H1 (cell line): ENCODE data around the gene C19orf44. TPM values are rescaled to one million over a fixed set of nuclear protein-coding genes. Genes with fewer than 3 reads are reported as not detected.

Source experiments
- CTCF ChIA-PET: fragments of 300-600 bp; sonication (Branson Sonifier 250); formaldehyde crosslinking; loops from one replicate; lab custom pipeline; 2021; ENCODE audit not compliant: partially characterized antibody; lab: Charles Lee
- POLR2A ChIA-PET: fragments of 300-600 bp; sonication (Branson Sonifier 250); formaldehyde crosslinking; loops from one replicate; lab custom pipeline; 2021; ENCODE audit warnings: inconsistent platforms; ENCODE audit not compliant: partially characterized antibody; lab: Charles Lee
- DNase-seq, 2 experiments: peaks; one replicate each; pipeline versions ENCODE4 v3.0.0 to v3.0.0-alpha.2; 2010 to 2022; ENCODE audit warnings: low spot score in 2 of 2, low read depth in 1 of 2, mixed read lengths in 1 of 2
- FAIRE-seq: peaks from 2 replicates; lab custom pipeline; 2011; peaks lifted over from hg19 to GRCh38; lab: Jason Lieb, UNC
- H2AFZ ChIP-seq: 2 replicates; pipeline ENCODE4 v1.8.1; 2012; ENCODE audit warnings: low read length, inconsistent platforms
- H2AK5ac ChIP-seq: 2 replicates; pipeline ENCODE4 v1.6.1; 2013; ENCODE audit warnings: low read depth, low read length
- H2BK120ac ChIP-seq: replicated peaks from 2 replicates; pipeline ENCODE3; 2013; ENCODE audit warnings: low read depth, low read length, inconsistent platforms
- H2BK12ac ChIP-seq: 2 replicates; pipeline ENCODE4 v1.6.1; 2013; ENCODE audit warnings: low read depth, low read length
- H2BK15ac ChIP-seq: 2 replicates; pipeline ENCODE4 v1.6.1; 2013; ENCODE audit warnings: low read length
- H2BK20ac ChIP-seq: 2 replicates; pipeline ENCODE4 v1.6.1; 2013; ENCODE audit warnings: low read length
- H2BK5ac ChIP-seq: 2 replicates; pipeline ENCODE4 v1.6.1; 2013; ENCODE audit warnings: low read depth, low read length
- H3K14ac ChIP-seq: 2 replicates; pipeline ENCODE4 v1.6.1; 2013; ENCODE audit warnings: inconsistent platforms; ENCODE audit not compliant: insufficient read length
- H3K18ac ChIP-seq: 2 replicates; pipeline ENCODE4 v1.6.1; 2013; ENCODE audit warnings: low read length; ENCODE audit errors: extremely low read depth
- H3K23ac ChIP-seq: 2 replicates; pipeline ENCODE4 v1.6.1; 2013; ENCODE audit warnings: inconsistent platforms; ENCODE audit not compliant: insufficient read length
- H3K23me2 ChIP-seq: 2 replicates; pipeline ENCODE4 v1.6.1; 2013; ENCODE audit warnings: low read depth, low read length
- H3K27ac ChIP-seq: 2 replicates; pipeline ENCODE4 v1.6.1; 2011; ENCODE audit warnings: low read depth, low read length, inconsistent platforms
- H3K27me3 ChIP-seq, 4 experiments: replicated peaks in 1 of 4; 1 replicate in 1 of 4; 2 replicates in 3 of 4; pipeline versions ENCODE4 v1.6.1 to v1.8.1; 2011 to 2013; ENCODE audit warnings: low read length in 3 of 4, mild to moderate bottlenecking in 3 of 4, inconsistent platforms in 2 of 4, mixed read lengths in 2 of 4, moderate library complexity in 1 of 4; ENCODE audit not compliant: control insufficient read depth in 3 of 4, insufficient read depth in 3 of 4; ENCODE audit errors: extremely low read depth in 1 of 4
- H3K36me3 ChIP-seq, 4 experiments: 2 replicates each; pipeline versions ENCODE4 v1.6.1 to v1.8.1; 2011 to 2013; ENCODE audit warnings: mild to moderate bottlenecking in 4 of 4, low read length in 3 of 4, moderate library complexity in 2 of 4, control low read depth in 1 of 4, inconsistent platforms in 1 of 4; ENCODE audit not compliant: insufficient read depth in 4 of 4, control insufficient read depth in 2 of 4
- H3K4ac ChIP-seq: replicated peaks from 2 replicates; pipeline ENCODE3; 2013; ENCODE audit warnings: low read length, low read depth, mixed read lengths, inconsistent platforms; ENCODE audit not compliant: insufficient read length
- H3K4me1 ChIP-seq, 4 experiments: replicated peaks in 1 of 4; 1 replicate in 1 of 4; 2 replicates in 3 of 4; pipeline versions ENCODE4 v1.6.1 to v1.8.1; 2011 to 2013; ENCODE audit warnings: low read length in 3 of 4, inconsistent platforms in 2 of 4, mixed read lengths in 1 of 4; ENCODE audit not compliant: insufficient read depth in 4 of 4, control insufficient read depth in 3 of 4
- H3K4me2 ChIP-seq, 2 experiments: 2 replicates each; pipeline versions ENCODE4 v1.6.1 to v1.8.1; 2011 to 2013; ENCODE audit warnings: low read depth in 2 of 2, low read length in 2 of 2, control low read depth in 1 of 2, inconsistent platforms in 1 of 2, mild to moderate bottlenecking in 1 of 2; ENCODE audit not compliant: insufficient read depth in 1 of 2
- H3K4me3 ChIP-seq, 4 experiments: fragments of 200-600, 300-600 bp in 1 of 4; sonication (generic), shearing (Covaris generic), sonication (Bioruptor Twin) in 1 of 4; 2 replicates each; pipeline versions ENCODE4 v1.5.1 to v1.8.1; 2011 to 2016; ENCODE audit warnings: low read length in 4 of 4, low read depth in 3 of 4, control low read depth in 2 of 4, inconsistent platforms in 2 of 4, mild to moderate bottlenecking in 2 of 4, mixed read lengths in 1 of 4, moderate library complexity in 1 of 4; ENCODE audit not compliant: insufficient read depth in 2 of 4; ENCODE audit errors: extremely low read depth in 1 of 4
- H3K56ac ChIP-seq: replicated peaks from 2 replicates; pipeline ENCODE3; 2013; ENCODE audit warnings: low read depth, mild to moderate bottlenecking, mixed read lengths, low read length, inconsistent platforms; ENCODE audit not compliant: insufficient read length
- H3K79me1 ChIP-seq: 2 replicates; pipeline ENCODE4 v1.6.1; 2013; ENCODE audit warnings: low read depth, low read length, control low read depth
- H3K79me2 ChIP-seq, 2 experiments: 2 replicates each; pipeline versions ENCODE4 v1.6.1 to v1.8.1; 2012 to 2013; ENCODE audit warnings: low read length in 2 of 2, mild to moderate bottlenecking in 2 of 2, inconsistent platforms in 1 of 2; ENCODE audit not compliant: insufficient read depth in 2 of 2, control insufficient read depth in 1 of 2
- H3K9ac ChIP-seq, 4 experiments: replicated peaks in 1 of 4; 1 replicate in 1 of 4; 2 replicates in 3 of 4; pipeline versions ENCODE4 v1.6.1 to v1.8.1; 2011 to 2013; ENCODE audit warnings: low read depth in 3 of 4, low read length in 3 of 4, control low read depth in 2 of 4, mild to moderate bottlenecking in 2 of 4, moderate library complexity in 2 of 4, inconsistent platforms in 1 of 4; ENCODE audit errors: extremely low read depth in 1 of 4
- H3K9me3 ChIP-seq, 2 experiments: 2 replicates each; pipeline versions ENCODE4 v1.6.1 to v1.8.1; 2012 to 2013; ENCODE audit warnings: mild to moderate bottlenecking in 2 of 2, moderate library complexity in 2 of 2, control low read depth in 1 of 2, inconsistent platforms in 1 of 2, low read depth in 1 of 2, low read length in 1 of 2, mixed read lengths in 1 of 2; ENCODE audit not compliant: insufficient read depth in 2 of 2
- H4K20me1 ChIP-seq, 2 experiments: replicated peaks in 1 of 2; 2 replicates each; pipeline versions ENCODE3 to v1.8.1; 2011 to 2013; ENCODE audit warnings: inconsistent platforms in 2 of 2, low read length in 2 of 2, mild to moderate bottlenecking in 1 of 2; ENCODE audit not compliant: insufficient read depth in 2 of 2, control insufficient read depth in 1 of 2
- H4K5ac ChIP-seq: 2 replicates; pipeline ENCODE4 v1.6.1; 2013; ENCODE audit warnings: low read length, low read depth, mixed read lengths, inconsistent platforms; ENCODE audit not compliant: insufficient read length
- H4K8ac ChIP-seq: 2 replicates; pipeline ENCODE4 v1.8.0; 2013; ENCODE audit warnings: mild to moderate bottlenecking, moderate library complexity, low read length, inconsistent platforms; ENCODE audit not compliant: insufficient read depth; ENCODE audit errors: extremely low read depth
- H4K91ac ChIP-seq: replicated peaks from 2 replicates; pipeline ENCODE3; 2013; ENCODE audit warnings: low read length, mixed read lengths, inconsistent platforms; ENCODE audit not compliant: insufficient read length
- EP300 ChIP-seq, 2 experiments: IDR thresholded peaks; 1 replicate in 1 of 2; 2 replicates in 1 of 2; pipeline ENCODE4 v1.6.1; 2011 to 2012; ENCODE audit warnings: low read depth in 2 of 2, low read length in 2 of 2, mild to moderate bottlenecking in 2 of 2, borderline replicate concordance in 1 of 2, inconsistent platforms in 1 of 2, moderate library complexity in 1 of 2
- RFX5 ChIP-seq: IDR thresholded peaks from 2 replicates; pipeline ENCODE4 v1.6.1; 2011; ENCODE audit warnings: low read depth, low read length, improper control_type of control experiment, borderline replicate concordance
- WGBS, 2 experiments: shearing (Covaris generic) in 1 of 2; methylation state at CpG; one replicate each; pipeline versions ENCODE4 v1.1.6 to v1.1.7; 2013 to 2015; ENCODE audit warnings: low lambda C conversion rate in 2 of 2, mixed read lengths in 2 of 2, inconsistent platforms in 1 of 2, low coverage in 1 of 2, missing lambda C conversion rate in 1 of 2; ENCODE audit not compliant: insufficient replicate concordance in 2 of 2, insufficient coverage in 1 of 2, insufficient read length in 1 of 2; ENCODE audit errors: extremely low coverage in 1 of 2, missing lambda C conversion rate in 1 of 2; 5-methylcytosine and 5-hydroxymethylcytosine counted together
- polyA plus RNA-seq, 7 experiments: library from polyadenylated mRNA; depleted of rRNA in 3 of 7; stranded (reverse) in 5 of 7; unstranded in 2 of 7; fragments of >200 nt in 5 of 7; fragments of 200-250 nt in 2 of 7; gene quantifications; 1 replicate in 5 of 7; 2 replicates in 1 of 7; 4 replicates in 1 of 7; pipeline versions ENCODE4 v1.2.1 to v1.2.3, GENCODE V29; 2011 to 2013; ENCODE audit warnings: missing spikeins in 2 of 7, mixed read lengths in 2 of 7
- total RNA-seq: library from RNA; stranded (reverse); fragmentation: NEBNext Ultra II Directional; extraction: Animal tissue kit (Norgen Biotek cat#: 25700); gene quantifications from 2 replicates; pipeline ENCODE4 v1.2.1, GENCODE V29; 2021

C19orf44 gene
- total and polyA plus RNA-seq, 2 of the 8 experiments (the other 6 are each of a cell fraction or from before 2014, with no cell fraction given), result 2.1 to 4.5 TPM

GRCh38 chr19:16541526-16542044, 45.4 kb downstream of the C19orf44 start:
- Histone ChIP-seq H2BK20ac (no peak overlapping the region), H4K20me1 (peaks cover 16 to 26% of the 10 kb centered on the region in 2 experiments), H3K79me2 (peaks cover 35 to 65% of the 10 kb centered on the region in 2 experiments), H3K9me3 (no peaks in the 10 kb centered on the region), H3K4ac (peak overlapping the region; percentile 32), H3K4me3 (peak overlapping the region; percentile 86 to 99 (median 99)), H4K5ac (peak overlapping the region; percentile 51), H3K27me3 (no peaks in the 10 kb centered on the region), H3K18ac (peak overlapping the region; percentile 4; the same call in 1 of the 2 replicates), H2BK15ac (no peak overlapping the region), H4K8ac (peak overlapping the region; percentile 71), H2BK5ac (no peak overlapping the region; the same call in 1 of the 2 replicates), H3K9ac (peak overlapping the region; percentile 85 to 91 (median 91)), H2BK120ac (no peak overlapping the region), H3K4me2 (peak overlapping the region; percentile 91 to 95), H3K23me2 (peaks cover 6% of the 10 kb centered on the region; the same call in 1 of the 2 replicates), H2BK12ac (no peak overlapping the region), H3K23ac (no peak overlapping the region), H3K79me1 (peaks cover 9% of the 10 kb centered on the region; the same call in 1 of the 2 replicates), H3K36me3 (peaks cover 0 to 21% (median 7%) of the 10 kb centered on the region in 4 experiments; a peak in 5 of 8 replicates), H2AFZ (no peak overlapping the region), H3K56ac (peak overlapping the region; percentile 86), H3K27ac (peak overlapping the region; percentile 43; the same call in 1 of the 2 replicates), H2AK5ac (0 out of 2 replicates have a peak overlapping the region, but pooled peaks have one; percentile 69), H3K14ac (no peak overlapping the region), H4K91ac (peak overlapping the region; percentile 55), H3K4me1 (peaks cover 0 to 5% (median 3%) of the 10 kb centered on the region in 4 experiments; a peak in 4 of 7 replicates)
- FAIRE-seq (no peak), DNase-seq (no peak)
- ChIA-PET CTCF (interaction anchor here (1.0 to 1.6 kb wide), 3 partner anchors 15 to 25 kb away, joined by 3 to 4 read pairs (median 3); no protein-coding TSS in a partner anchor), POLR2A (interaction anchor here (0.8 to 1.6 kb wide), 6 partner anchors 8 to 51 kb away, joined by 3 to 7 read pairs (median 4); no protein-coding TSS in a partner anchor)
- 10% methylated on average over 24 of the region's 29 CpGs; no CpG with 5 or more reads in 1 of the 2 experiments for WGBS, 2 experiments
- TF ChIP-seq EP300 (IDR thresholded peaks at IDR 0.05; ENCODE audit: borderline replicate concordance in 1 of 2, low read depth in 2 of 2, low read length in 2 of 2) (no peak), RFX5 (no peak)
